Thoracic aorta (tissue), 2 donors: ENCODE measurements around the gene SLC2A4RG. TPM values are rescaled to one million over a fixed set of nuclear protein-coding genes. Genes with fewer than 3 reads are reported as not detected.
"Not testable (repeated sequence)": the region's sequence is repeated elsewhere in the genome, so short reads cannot be mapped to it uniquely, and the experiment has no call there.

ENCODE experiments used
- ATAC-seq: fragments of 150-250 bp; one replicate; pipeline ENCODE4 v1.8.0; 2017; ENCODE audit warnings: low read depth; ENCODE audit not compliant: insufficient number of reproducible peaks, low FRiP score
- DNase-seq: peaks from one replicate; pipeline ENCODE4 v3.0.0-alpha.2; 2020; ENCODE audit warnings: low spot score
- H3K27ac ChIP-seq, 2 donors: fragments of 200-600 bp; sonication (generic); 1 replicate in 1 of 2; 2 replicates in 1 of 2; pipeline ENCODE4 v1.5.1; 2016; ENCODE audit warnings: mild to moderate bottlenecking in 2 of 2, moderate library complexity in 2 of 2
- H3K27me3 ChIP-seq: fragments of 200-600 bp; sonication (generic); replicated peaks from 2 replicates; pipeline ENCODE4 v1.6.0; 2016; ENCODE audit warnings: mild to moderate bottlenecking; ENCODE audit not compliant: insufficient read depth
- H3K36me3 ChIP-seq: fragments of 200-600 bp; sonication (generic); one replicate; pipeline ENCODE4 v1.5.1; 2016
- H3K4me1 ChIP-seq, 2 donors: fragments of 200-600 bp; sonication (generic); 1 replicate in 1 of 2; 2 replicates in 1 of 2; pipeline versions ENCODE4 v1.5.1 to v1.6.0; 2016; ENCODE audit warnings: low read depth in 2 of 2, mild to moderate bottlenecking in 1 of 2; ENCODE audit not compliant: control insufficient read depth in 1 of 2
- H3K4me3 ChIP-seq: fragments of 200-600 bp; sonication (generic); 2 replicates; pipeline ENCODE4 v1.5.1; 2016; ENCODE audit warnings: mild to moderate bottlenecking
- H3K9me3 ChIP-seq: fragments of 200-600 bp; sonication (generic); 2 replicates; pipeline ENCODE4 v1.5.1; 2016
- CTCF ChIP-seq: fragments of 200-600 bp; sonication (generic); IDR thresholded peaks from one replicate; pipeline ENCODE4 v1.5.1; 2019; ENCODE audit warnings: antibody characterized with exemption
- total RNA-seq, 2 donors: library from RNA; depleted of rRNA; stranded (reverse); fragments of >200 nt; gene quantifications; one replicate each; pipeline versions ENCODE4 v1.1.0 to v1.2.3, GENCODE V29; 2016

SLC2A4RG gene
- total RNA-seq, 2 donors from 2014 or later: 36.2 to 103 TPM

GRCh38 chr20:63775096-63775978, 35.8 kb downstream of the SLC2A4RG start:
- ATAC-seq: no peak
- no peaks in the 10 kb centered on the region for H3K27me3 ChIP-seq
- no peaks in the 10 kb centered on the region for H3K36me3 ChIP-seq
- peaks cover 0 to 10% of the 10 kb centered on the region in 2 donors for H3K4me1 ChIP-seq
- H3K4me3 ChIP-seq: peak overlapping the region; percentile 49
- peak; percentile 73 for TF ChIP-seq CTCF
- no peaks in the 10 kb centered on the region for H3K9me3 ChIP-seq
- DNase-seq: no peak
- H3K27ac ChIP-seq: no peak overlapping the region

- H3K36me3 ChIP-seq, DNase-seq, H3K4me3 ChIP-seq, H3K9me3 ChIP-seq, H3K27ac ChIP-seq, ATAC-seq, H3K4me1 ChIP-seq, H3K27me3 ChIP-seq: not testable (repeated sequence)
These were observed 37.3 kb downstream of the SLC2A4RG start for GRCh38 chr20:63776875-63777274.

DNA sequence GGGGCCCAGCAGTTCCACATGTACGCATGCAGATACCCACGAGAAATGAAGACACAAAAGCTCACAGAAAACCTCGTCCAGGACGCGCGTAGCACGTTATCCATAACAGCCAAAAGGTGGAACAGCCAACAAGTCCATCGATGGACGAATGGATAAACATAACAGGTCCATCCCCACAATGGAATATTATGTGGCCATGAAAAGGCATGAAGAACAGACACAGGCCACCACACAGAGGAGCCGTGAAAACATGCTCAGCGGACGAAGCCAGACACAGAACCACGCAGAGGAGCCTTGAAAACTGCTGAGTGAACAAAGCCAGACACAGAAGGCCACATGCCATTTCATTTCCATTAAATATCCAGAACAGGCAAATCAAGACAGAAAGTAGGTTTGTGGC, 38.0 kb downstream of the SLC2A4RG start:
- Histone ChIP-seq H3K36me3 (no peaks in the 10 kb centered on the region), H3K4me3 (no peak overlapping the region), H3K27me3 (no peaks in the 10 kb centered on the region), H3K4me1 (peaks cover 0 to 10% of the 10 kb centered on the region in 2 donors), H3K27ac (no peak overlapping the region), H3K9me3 (no peaks in the 10 kb centered on the region)
- no peak for DNase-seq
- ATAC-seq: no peak
- TF ChIP-seq CTCF: no peak

- no peak for TF ChIP-seq CTCF
- Histone ChIP-seq H3K27me3 (no peaks in the 10 kb centered on the region), H3K9me3 (no peaks in the 10 kb centered on the region), H3K27ac (no peak overlapping the region), H3K4me1 (peaks cover 0 to 10% of the 10 kb centered on the region in 2 donors), H3K36me3 (no peaks in the 10 kb centered on the region), H3K4me3 (no peak overlapping the region)
- ATAC-seq: no peak
- no peak for DNase-seq
These were observed 38.6 kb downstream of the SLC2A4RG start for GRCh38 chr20:63778034-63778752.

- Histone ChIP-seq H3K4me1 (peaks cover 0 to 6% of the 10 kb centered on the region in 2 donors), H3K4me3 (no peak overlapping the region), H3K27me3 (no peaks in the 10 kb centered on the region), H3K36me3 (no peaks in the 10 kb centered on the region), H3K27ac (no peak overlapping the region), H3K9me3 (no peaks in the 10 kb centered on the region)
- TF ChIP-seq CTCF: no peak
- no peak for DNase-seq
- no peak for ATAC-seq
These were observed 39.3 kb downstream of the SLC2A4RG start for GRCh38 chr20:63778857-63779256.
